ENCODE data around the gene CELSR1.

The CELSR1 gene

DNA sequence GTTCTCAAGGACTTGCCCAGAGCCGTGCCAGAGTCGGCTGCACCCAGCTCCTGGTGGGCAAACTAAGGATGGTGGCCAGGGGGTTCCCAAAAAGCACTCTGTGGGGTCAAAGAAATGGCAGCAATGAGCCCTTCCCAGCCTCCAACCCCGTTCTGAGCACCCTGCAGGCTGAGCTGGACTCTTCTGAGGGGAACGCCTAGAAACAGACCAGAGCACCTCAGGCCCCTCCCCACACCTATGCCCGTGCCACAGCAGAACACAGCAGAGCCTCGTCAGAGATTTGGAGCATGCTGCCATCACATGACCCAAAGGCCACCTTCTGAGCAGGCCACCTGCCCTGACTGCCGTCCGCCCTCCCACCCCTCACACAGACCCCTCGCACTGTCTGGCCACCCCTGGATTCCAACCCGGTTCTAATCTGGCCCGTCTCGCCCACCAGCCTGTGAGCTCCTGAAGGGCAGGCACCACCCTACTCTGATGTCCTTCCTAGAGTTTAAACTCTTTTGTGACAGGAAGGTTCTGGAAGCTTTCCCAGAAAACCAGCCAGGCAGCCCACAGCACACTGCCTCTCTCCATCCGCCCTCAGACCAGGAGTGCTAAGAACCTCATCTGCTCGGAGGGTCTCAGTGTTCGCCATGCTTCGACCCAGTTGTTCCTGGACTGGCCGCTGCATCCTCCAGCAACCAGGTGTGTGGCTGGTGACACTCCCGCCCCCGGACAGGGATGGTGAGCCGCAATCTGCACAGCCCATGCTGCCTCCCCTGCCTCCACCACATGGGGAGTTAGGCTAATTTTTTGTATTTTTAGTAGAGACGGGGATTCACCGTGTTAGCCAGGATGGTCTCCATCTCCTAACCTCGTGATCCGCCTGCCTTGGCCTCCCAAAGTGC is 97.6 kb downstream of the CELSR1 start:
- H3K27me3 ChIP-seq (ENCODE audit: insufficient read depth, poor library complexity, severe bottlenecking): no peaks in the 10 kb centered on the region
- no peak for DNase-seq (ENCODE audit: low read depth in 1 of 2, low spot score in 1 of 2)
- no peak overlapping the region for H3K27ac ChIP-seq (replicated peaks)
- TF ChIP-seq, protein P1, sequence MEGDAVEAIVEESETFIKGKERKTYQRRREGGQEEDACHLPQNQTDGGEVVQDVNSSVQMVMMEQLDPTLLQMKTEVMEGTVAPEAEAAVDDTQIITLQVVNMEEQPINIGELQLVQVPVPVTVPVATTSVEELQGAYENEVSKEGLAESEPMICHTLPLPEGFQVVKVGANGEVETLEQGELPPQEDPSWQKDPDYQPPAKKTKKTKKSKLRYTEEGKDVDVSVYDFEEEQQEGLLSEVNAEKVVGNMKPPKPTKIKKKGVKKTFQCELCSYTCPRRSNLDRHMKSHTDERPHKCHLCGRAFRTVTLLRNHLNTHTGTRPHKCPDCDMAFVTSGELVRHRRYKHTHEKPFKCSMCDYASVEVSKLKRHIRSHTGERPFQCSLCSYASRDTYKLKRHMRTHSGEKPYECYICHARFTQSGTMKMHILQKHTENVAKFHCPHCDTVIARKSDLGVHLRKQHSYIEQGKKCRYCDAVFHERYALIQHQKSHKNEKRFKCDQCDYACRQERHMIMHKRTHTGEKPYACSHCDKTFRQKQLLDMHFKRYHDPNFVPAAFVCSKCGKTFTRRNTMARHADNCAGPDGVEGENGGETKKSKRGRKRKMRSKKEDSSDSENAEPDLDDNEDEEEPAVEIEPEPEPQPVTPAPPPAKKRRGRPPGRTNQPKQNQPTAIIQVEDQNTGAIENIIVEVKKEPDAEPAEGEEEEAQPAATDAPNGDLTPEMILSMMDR (IDR thresholded peaks at IDR 0.05; ENCODE audit: insufficient read depth, low read length): no peak
- TF ChIP-seq SPI1 (IDR thresholded peaks at IDR 0.05; ENCODE audit: borderline replicate concordance, low read depth) (no peak), POLR2AphosphoS5 (IDR thresholded peaks at IDR 0.05; ENCODE audit: low read depth) (no peak), GABPA (IDR thresholded peaks at IDR 0.05; ENCODE audit: low read depth) (no peak)
- TF ChIP-seq, protein P2, sequence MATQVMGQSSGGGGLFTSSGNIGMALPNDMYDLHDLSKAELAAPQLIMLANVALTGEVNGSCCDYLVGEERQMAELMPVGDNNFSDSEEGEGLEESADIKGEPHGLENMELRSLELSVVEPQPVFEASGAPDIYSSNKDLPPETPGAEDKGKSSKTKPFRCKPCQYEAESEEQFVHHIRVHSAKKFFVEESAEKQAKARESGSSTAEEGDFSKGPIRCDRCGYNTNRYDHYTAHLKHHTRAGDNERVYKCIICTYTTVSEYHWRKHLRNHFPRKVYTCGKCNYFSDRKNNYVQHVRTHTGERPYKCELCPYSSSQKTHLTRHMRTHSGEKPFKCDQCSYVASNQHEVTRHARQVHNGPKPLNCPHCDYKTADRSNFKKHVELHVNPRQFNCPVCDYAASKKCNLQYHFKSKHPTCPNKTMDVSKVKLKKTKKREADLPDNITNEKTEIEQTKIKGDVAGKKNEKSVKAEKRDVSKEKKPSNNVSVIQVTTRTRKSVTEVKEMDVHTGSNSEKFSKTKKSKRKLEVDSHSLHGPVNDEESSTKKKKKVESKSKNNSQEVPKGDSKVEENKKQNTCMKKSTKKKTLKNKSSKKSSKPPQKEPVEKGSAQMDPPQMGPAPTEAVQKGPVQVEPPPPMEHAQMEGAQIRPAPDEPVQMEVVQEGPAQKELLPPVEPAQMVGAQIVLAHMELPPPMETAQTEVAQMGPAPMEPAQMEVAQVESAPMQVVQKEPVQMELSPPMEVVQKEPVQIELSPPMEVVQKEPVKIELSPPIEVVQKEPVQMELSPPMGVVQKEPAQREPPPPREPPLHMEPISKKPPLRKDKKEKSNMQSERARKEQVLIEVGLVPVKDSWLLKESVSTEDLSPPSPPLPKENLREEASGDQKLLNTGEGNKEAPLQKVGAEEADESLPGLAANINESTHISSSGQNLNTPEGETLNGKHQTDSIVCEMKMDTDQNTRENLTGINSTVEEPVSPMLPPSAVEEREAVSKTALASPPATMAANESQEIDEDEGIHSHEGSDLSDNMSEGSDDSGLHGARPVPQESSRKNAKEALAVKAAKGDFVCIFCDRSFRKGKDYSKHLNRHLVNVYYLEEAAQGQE (IDR thresholded peaks at IDR 0.05; ENCODE audit: insufficient replicate concordance, low read depth): no peak
- no peak overlapping the region for H3K4me3 ChIP-seq (replicated peaks; ENCODE audit: insufficient read depth, low read length)

DNA sequence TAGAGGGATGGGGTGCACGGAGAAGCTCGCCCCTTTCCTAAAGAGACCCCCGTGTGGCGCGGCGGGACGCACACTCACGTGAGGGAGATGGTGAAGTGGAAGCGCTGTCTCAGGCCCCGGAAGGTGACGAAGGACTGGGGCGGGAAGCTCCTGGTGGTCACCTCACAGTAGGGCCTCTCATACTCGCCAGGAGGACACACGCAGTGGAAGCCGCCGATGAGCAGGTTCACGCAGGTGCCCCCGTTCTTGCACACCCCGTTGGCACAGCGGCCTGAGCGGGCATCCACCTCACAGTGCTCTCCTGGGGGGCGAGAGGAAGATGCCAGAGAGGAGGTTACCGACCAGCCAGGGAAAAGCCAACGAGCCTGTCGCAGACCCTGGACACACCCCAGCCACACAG is 98.3 kb downstream of the CELSR1 start:
- Histone ChIP-seq H3K4me3 (replicated peaks; ENCODE audit: insufficient read depth, low read length) (no peak overlapping the region), H3K27ac (replicated peaks) (no peak overlapping the region), H3K27me3 (ENCODE audit: insufficient read depth, poor library complexity, severe bottlenecking) (no peaks in the 10 kb centered on the region)
- TF ChIP-seq GABPA (IDR thresholded peaks at IDR 0.05; ENCODE audit: low read depth) (no peak), POLR2AphosphoS5 (IDR thresholded peaks at IDR 0.05; ENCODE audit: low read depth) (no peak), SPI1 (IDR thresholded peaks at IDR 0.05; ENCODE audit: borderline replicate concordance, low read depth) (no peak)
- TF ChIP-seq, protein P1 (IDR thresholded peaks at IDR 0.05; ENCODE audit: insufficient read depth, low read length): no peak
- TF ChIP-seq, protein P2 (IDR thresholded peaks at IDR 0.05; ENCODE audit: insufficient replicate concordance, low read depth): no peak
- DNase-seq (ENCODE audit: low read depth in 1 of 2, low spot score in 1 of 2): no peak

DNA sequence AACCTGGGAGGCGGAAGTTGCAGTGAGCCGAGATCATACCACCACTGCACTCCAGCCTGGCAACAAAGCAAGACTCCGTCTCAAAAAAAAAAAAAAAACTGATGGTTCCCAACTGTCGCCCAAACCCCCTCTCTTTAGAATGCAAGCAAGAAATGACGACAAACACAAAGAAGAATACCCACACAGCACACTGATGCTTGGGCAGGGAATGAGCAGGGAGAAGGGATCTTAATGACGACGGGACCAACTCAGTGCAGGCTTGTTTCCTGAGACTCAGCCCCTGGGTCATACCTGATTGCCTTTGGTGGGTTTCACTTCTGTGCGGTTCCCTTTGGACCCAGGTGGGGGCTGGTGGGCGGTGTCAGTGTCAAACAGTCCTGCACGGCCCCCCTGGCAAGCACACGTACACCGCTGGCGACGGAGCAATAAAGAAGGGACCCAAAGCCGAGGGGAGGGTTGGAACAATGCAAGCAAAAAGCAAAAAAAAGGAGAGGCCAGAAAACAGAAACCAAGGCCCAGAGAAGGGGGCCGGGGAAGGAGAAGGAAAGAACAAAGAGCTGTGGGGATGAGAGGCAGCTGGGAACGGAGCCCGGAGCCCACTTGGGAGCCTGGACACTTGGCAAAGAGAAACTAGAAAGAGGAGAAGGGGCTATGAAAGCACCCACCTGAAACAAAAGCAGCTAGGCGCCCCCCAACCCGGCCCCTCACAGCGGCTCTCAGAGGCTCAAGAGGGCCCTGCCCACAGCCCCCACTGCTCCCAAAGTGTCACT is 99.6 kb downstream of the CELSR1 start:
- DNase-seq (ENCODE audit: low read depth in 1 of 2, low spot score in 1 of 2): no peak
- Histone ChIP-seq H3K27me3 (ENCODE audit: insufficient read depth, poor library complexity, severe bottlenecking) (no peaks in the 10 kb centered on the region), H3K27ac (replicated peaks) (no peak overlapping the region), H3K4me3 (replicated peaks; ENCODE audit: insufficient read depth, low read length) (no peak overlapping the region)
- TF ChIP-seq POLR2AphosphoS5 (IDR thresholded peaks at IDR 0.05; ENCODE audit: low read depth) (no peak), GABPA (IDR thresholded peaks at IDR 0.05; ENCODE audit: low read depth) (no peak), SPI1 (IDR thresholded peaks at IDR 0.05; ENCODE audit: borderline replicate concordance, low read depth) (no peak)
- TF ChIP-seq, protein P1 (IDR thresholded peaks at IDR 0.05; ENCODE audit: insufficient read depth, low read length): no peak
- TF ChIP-seq, protein P2 (IDR thresholded peaks at IDR 0.05; ENCODE audit: insufficient replicate concordance, low read depth): no peak
